Measurements from ENCODE around the gene NF2.

Gene NF2

DNA sequence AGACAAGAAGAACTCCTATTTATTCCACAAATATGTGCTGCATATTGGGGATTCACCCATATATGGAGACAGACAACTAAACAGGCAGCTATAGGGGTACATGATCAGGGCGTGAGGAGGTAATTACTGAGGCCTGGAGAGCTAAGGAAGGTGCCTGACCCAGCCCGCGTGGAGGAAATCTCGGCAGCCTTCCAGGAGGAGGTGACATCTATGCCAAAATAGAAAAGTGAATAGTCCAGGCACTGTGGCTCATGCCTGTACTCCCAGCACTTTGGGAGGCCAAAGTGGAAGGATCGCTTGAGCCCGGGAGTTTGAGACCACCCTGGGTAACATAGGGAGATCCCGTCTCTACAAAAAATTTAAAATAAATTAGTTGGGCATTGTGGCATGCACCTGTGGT lies 36.1 kb upstream of the NF2 start:
- no peak for TF ChIP-seq CTCF (IDR thresholded peaks at IDR 0.05)
- Mint-ChIP-seq H3K36me3 (ENCODE audit: low read depth) (peaks cover 65% of the 10 kb centered on the region), H3K4me1 (peaks cover 13% of the 10 kb centered on the region), H3K27ac (no peak overlapping the region), H3K4me3 (no peak overlapping the region), H3K27me3 (ENCODE audit: low read depth, poor library complexity) (peaks cover 2% of the 10 kb centered on the region), H3K9me3 (no peaks in the 10 kb centered on the region)
- no peak for DNase-seq

DNA sequence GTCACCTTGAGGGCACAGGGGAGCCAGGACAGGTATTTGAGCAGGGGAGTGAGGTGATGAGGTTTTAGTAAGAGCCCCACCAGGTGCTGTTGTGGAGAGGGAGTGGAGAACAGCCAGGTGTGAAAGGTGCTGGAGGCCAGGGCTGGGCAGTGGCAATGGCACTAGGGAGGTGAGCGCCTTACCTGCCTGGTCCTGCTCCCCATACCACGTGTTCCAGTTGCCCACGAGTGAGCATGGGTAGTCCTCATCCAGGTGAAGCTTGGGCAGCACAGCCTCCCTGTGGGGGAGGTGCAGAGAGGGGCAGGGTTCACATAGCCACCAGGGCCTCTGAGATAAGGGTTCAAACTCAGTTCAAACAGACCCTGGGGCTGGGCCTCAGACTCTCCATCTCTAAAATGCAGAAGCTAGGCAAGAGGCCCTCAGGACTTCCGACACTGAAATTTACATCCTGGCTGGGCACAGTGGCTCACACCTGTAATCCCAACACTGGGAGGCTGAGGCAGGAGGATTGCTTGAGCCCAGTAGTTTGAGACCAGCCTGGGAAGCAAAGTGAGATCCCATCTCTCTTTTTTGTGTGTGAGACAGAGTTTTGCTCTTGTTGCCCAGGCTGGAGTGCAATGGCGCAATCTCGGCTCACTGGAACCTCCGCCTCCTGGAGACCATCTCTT lies 34.3 kb upstream of the NF2 start:
- peaks cover 2% of the 10 kb centered on the region for H3K27me3 Mint-ChIP-seq (ENCODE audit: low read depth, poor library complexity)

GRCh38 chr22:29570456-29570855 lies 33.0 kb upstream of the NF2 start:
- TF ChIP-seq CTCF (IDR thresholded peaks at IDR 0.05): no peak
- Mint-ChIP-seq H3K4me3 (no peak overlapping the region), H3K9me3 (no peaks in the 10 kb centered on the region), H3K27me3 (ENCODE audit: low read depth, poor library complexity) (peaks cover 2% of the 10 kb centered on the region), H3K4me1 (peaks cover 12% of the 10 kb centered on the region), H3K36me3 (ENCODE audit: low read depth) (peaks cover 44% of the 10 kb centered on the region), H3K27ac (peak overlapping the region; percentile 77)
- no peak for DNase-seq

More for the DNA sequence above, 34.3 kb upstream of the NF2 start:
- DNase-seq: no peak
- peaks cover 56% of the 10 kb centered on the region for H3K36me3 Mint-ChIP-seq (ENCODE audit: low read depth)
- H3K9me3 Mint-ChIP-seq: no peaks in the 10 kb centered on the region
- H3K4me1 Mint-ChIP-seq: peaks cover 5% of the 10 kb centered on the region
- peak overlapping the region; percentile 92 for H3K27ac Mint-ChIP-seq
- no peak for TF ChIP-seq CTCF (IDR thresholded peaks at IDR 0.05)
- H3K4me3 Mint-ChIP-seq: no peak overlapping the region

GRCh38 chr22:29570912-29571549 lies 32.4 kb upstream of the NF2 start:
- Mint-ChIP-seq H3K4me3 (no peak overlapping the region), H3K4me1 (peaks cover 13% of the 10 kb centered on the region), H3K27me3 (ENCODE audit: low read depth, poor library complexity) (peaks cover 2% of the 10 kb centered on the region), H3K9me3 (no peaks in the 10 kb centered on the region), H3K27ac (peak overlapping the region; percentile 77), H3K36me3 (ENCODE audit: low read depth) (peaks cover 38% of the 10 kb centered on the region)
- no peak for TF ChIP-seq CTCF (IDR thresholded peaks at IDR 0.05)
- DNase-seq: no peak

DNA sequence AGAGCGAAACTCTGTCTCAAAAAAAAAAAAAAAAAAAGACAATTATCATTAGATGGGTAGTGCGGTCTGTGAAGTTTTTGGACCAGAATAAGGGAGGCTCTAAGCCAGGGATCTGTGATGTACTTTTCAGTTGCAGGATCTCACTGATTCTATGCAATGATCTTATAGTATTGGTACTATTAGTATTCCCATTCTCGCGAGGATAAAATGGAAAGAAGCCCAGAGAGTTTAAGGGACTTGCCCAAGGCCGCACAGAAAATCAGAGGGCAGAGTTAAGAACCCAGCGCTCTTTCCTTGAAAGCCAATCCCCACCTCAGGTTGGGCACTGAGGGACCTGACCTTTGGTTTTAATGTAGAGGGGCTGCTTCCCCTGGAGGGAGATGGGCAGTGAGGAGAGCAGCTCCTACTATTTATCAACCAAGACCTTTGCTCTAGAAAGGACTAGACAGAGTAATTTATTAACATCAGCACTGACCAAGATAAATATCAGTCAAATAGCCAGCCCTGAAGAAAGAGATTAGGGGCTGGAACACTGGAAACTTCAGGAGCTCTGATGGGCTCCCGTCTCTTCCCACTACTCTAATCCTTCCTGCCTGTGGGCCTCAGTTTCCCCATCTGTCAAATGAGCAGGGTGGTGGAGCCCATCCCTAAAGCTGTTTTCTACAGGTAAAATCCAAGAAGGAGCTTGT lies 28.5 kb upstream of the NF2 start:
- TF ChIP-seq CTCF (IDR thresholded peaks at IDR 0.05): no peak
- H3K27me3 Mint-ChIP-seq (ENCODE audit: low read depth, poor library complexity): no peaks in the 10 kb centered on the region
- no peak overlapping the region for H3K4me3 Mint-ChIP-seq

More for the DNA sequence above, 28.5 kb upstream of the NF2 start:
- no peak for DNase-seq
- H3K9me3 Mint-ChIP-seq: no peaks in the 10 kb centered on the region
- H3K4me1 Mint-ChIP-seq: peaks cover 15% of the 10 kb centered on the region
- H3K36me3 Mint-ChIP-seq (ENCODE audit: low read depth): peaks cover 24% of the 10 kb centered on the region
- H3K27ac Mint-ChIP-seq: peak overlapping the region; percentile 50
